Left ventricle myocardium superior (tissue), 1 donor: ENCODE measurements around the gene VSIR. TPM values are rescaled to one million over a fixed set of nuclear protein-coding genes. Genes with fewer than 3 reads are reported as not detected.
A peak's percentile ranks its signal among the peaks of the same experiment; 100 is the strongest.

Source experiments
- ATAC-seq: fragments of 200-7000 bp; cut with Tn5 transposase; one replicate; pipeline ENCODE4 v1.9.1; 2020; ENCODE audit warnings: mild to moderate bottlenecking, moderate library complexity
- DNase-seq: peaks from one replicate; pipeline ENCODE4 v3.0.0-alpha.2; 2020
- intact Hi-C: fragments of 100-400 bp; cut with micrococcal nuclease; formaldehyde crosslinking; loops from one replicate; pipeline ENCODE4 v1.11.0; 2022
- total RNA-seq: library from RNA; stranded (reverse); fragmentation: NEBNext Ultra II Directional; extraction: Animal tissue kit (Norgen Biotek cat#: 25700); gene quantifications from one replicate; pipeline ENCODE4 v1.2.1, GENCODE V29; 2021
- donor health status: DM: no; HTN: yes; CAD: no; lungs with severe emphysema.

Gene VSIR
- total RNA-seq, 1 donor from 2014 or later, result 127 TPM

- ATAC-seq, result peak; percentile 10
These were observed 5.8 kb downstream of the VSIR start for GRCh38 chr10:71767420-71768035.

DNA sequence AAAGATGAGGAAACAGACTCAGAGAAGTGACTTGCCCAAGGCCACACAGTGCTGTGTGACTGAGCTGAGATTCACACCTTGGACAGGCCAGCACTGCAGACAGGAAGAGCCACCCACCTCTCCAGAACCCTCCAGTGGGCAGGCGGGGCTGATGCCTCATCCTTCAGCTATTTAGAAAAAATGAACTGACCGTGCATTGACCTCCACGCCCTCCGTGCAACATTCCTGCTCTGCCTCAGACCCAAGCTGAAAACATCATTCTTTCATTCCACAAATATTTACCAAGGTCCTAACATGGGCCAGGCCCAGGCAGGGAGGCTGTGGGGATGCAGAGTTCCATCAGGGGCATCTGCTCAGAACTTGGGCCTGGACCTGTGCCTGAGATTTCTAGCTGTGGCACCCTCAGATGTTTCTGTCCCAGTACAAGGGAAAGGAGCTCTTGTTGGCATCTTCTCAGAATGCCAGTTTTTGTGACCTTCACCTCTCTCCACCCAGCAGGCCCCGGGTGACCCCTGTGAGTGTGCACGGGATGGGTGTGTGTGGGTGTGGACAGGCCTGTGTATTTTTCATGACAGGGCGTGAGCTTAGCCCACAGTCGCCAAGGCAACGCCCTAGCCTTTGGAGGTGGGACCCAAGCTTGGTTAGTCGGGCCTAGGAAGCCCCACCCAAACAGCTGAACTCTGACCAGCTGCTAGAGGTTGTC is 6.5 kb downstream of the VSIR start:
- DNase-seq (peak; percentile 84), ATAC-seq (peak; percentile 51)
- intact Hi-C loops, result no loop called here

More at GRCh38 chr10:71767420-71768035, 5.8 kb downstream of the VSIR start:
- DNase-seq, result peak; percentile 86
- intact Hi-C loops, result no loop called here

DNA sequence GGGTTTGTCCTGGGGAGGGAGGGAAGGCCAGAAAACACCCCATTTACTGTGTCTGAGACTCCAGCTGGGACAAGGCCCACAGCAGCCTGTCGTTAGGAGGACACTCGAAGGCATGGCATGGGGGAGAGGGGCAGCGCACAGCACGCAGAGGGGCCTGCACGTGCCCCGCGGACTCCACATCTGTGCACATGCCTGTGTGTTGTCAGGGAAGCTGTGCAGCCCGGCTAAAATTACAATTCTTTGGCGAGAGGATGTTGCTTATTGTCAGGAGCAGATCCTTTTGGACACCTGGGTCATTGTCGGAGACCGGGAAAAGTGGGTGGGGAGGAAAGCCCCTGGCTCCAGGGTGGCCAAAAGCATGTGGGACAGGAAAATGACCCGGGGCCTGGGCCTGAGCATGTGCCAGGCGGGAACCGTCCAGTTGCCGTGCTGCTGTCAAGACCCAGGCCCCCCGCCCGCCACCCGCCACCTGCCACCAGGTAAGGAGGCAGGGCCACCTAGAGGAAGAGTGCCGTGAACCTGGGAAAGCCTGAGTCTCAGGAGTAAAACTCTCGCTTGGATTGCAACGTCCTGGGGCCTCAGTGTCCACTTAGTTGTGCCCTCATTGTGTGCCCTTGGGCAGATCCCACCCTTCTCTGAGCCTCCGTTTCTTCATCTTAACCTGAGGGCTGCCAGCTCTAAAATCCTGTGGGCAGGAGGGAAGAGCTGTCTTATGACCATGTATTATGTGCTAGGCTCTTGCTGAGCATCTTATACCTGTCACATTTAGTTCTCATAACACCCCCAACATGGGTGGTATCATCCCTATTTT is 7.2 kb downstream of the VSIR start:
- ATAC-seq (no peak), DNase-seq (no peak)
- intact Hi-C loops, result no loop called here

- DNase-seq, result peak; percentile 85
- intact Hi-C loops, result no loop called here
These were observed 8.0 kb downstream of the VSIR start for GRCh38 chr10:71765176-71765904.

GRCh38 chr10:71763352-71764127 is 9.8 kb downstream of the VSIR start:
- DNase-seq, result no peak
- ATAC-seq, result no peak
- intact Hi-C loops, result no loop called here

More at GRCh38 chr10:71765176-71765904, 8.0 kb downstream of the VSIR start:
- ATAC-seq, result peak; percentile 59

GRCh38 chr10:71762324-71762723 is 11.0 kb downstream of the VSIR start:
- intact Hi-C loops, result no loop called here
- ATAC-seq (no peak), DNase-seq (no peak)

DNA sequence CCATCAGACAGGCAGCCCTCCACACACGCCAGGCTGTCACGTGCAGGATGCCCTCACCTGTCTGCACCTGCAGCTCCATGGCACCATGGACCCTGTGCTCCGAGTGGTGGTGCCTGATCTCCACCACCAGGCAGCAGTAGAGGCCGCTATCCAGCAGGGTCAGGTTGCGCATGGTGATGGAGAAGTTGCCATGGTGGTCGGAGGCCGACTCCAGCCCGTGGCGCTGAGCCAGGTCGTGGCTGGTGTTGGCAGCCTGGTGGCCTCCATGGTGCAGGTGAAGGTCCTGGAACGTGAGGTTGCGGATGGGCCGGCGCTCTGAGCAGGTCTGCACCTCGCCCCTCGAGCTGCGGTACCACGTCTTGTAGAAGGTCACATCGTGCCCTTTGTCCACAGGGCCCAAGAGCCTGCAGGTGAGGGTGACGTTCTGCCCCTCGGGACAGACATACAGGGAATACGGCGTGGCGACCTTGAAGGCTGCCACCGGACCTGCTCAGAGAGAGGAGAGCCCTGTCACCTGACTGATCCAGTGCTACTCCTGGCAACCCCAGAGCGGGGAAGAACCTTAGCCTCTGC is 11.7 kb downstream of the VSIR start:
- intact Hi-C loops, result no loop called here
- ATAC-seq (peak; percentile 59), DNase-seq (peak; percentile 60)

DNA sequence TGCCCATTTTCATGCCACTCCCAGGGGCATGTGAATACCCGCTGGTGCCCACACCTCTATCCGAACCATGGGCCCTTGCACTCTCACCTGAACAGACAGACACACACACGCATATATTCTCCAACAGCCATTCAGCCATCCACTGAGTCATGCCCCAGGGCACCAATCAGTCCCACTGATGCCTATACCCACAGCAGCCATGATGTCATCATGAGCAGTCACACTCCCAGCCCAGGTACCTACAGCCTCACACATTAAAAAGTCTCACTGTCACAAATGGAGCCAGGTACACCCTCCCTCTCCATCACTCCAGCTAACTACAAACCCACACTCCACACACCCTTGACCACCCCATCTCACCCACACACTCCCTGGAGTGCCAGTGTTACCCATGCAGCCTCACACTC is 12.2 kb downstream of the VSIR start:
- ATAC-seq, result no peak
- intact Hi-C loops, result no loop called here
- DNase-seq, result no peak

DNA sequence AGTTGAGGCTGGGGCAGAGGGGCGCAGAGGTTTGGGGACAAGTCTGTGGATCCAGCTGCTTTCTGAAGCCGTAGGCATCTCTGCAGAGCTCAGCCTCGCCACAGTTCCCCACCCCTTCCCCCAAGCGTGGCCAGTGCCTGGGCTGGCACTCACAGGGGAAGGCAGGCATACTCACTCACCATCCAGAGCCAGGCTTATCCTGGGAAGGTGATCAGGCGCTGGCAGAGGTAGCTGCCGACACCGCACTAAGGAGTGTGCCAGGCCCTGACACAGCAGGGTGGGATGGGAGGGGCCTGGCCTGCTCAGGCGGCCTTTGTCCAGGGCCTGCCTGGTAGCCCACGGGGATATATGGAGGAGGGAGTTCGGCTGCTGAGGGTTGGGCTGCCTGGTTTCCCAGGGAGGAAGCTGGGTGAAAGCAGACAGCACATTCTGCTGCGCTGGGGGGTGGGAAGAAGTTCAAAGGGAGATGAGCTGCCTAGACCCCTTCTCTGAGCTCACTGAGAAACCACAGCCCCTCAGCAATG is 15.9 kb downstream of the VSIR start:
- ATAC-seq, result peak; percentile 76
- intact Hi-C loops, result no loop called here
- DNase-seq, result peak; percentile 75

DNA sequence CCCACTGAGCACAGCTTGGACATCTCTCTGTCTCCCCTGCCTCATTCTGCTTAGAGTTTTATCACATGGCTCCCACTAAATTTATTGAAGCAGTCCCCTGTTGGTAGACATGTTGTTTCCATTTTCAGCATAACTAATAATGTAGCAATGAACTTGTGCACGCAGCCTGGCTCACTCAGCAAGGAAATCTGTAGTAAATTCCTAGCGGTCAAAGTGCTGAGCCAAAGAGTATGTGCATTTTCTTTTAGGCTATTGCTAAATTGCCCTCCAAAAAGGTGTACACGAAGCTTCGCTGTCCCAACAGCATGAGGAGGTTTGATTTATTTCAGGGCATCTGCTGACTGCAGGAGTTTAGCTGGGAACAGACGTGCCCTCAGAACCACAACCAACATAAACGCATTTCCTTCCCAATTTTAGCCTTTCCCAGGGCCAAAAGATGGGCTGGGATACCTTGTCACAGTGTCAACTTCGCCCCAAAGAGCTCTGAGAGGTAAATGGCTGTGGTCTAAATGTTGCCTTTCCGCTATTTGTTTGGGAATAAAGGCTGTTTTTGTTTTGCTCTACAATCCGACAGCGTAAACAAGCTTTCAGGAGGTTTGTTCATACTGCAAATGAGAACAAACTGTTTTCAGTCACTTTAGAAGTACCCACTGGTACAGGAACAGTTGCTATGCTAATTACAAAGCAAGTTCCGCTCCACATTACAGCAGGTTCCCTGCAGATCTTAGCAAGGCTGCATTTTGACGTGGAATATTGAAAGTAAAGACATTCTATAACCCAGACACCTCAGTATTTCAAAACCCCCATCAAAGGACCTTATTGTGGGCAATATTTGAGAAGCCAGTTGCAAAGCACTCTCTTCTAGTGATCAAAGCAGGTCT is 16.8 kb downstream of the VSIR start:
- ATAC-seq, result peak; percentile 1
- no peak for DNase-seq
- intact Hi-C loops, result no loop called here

DNA sequence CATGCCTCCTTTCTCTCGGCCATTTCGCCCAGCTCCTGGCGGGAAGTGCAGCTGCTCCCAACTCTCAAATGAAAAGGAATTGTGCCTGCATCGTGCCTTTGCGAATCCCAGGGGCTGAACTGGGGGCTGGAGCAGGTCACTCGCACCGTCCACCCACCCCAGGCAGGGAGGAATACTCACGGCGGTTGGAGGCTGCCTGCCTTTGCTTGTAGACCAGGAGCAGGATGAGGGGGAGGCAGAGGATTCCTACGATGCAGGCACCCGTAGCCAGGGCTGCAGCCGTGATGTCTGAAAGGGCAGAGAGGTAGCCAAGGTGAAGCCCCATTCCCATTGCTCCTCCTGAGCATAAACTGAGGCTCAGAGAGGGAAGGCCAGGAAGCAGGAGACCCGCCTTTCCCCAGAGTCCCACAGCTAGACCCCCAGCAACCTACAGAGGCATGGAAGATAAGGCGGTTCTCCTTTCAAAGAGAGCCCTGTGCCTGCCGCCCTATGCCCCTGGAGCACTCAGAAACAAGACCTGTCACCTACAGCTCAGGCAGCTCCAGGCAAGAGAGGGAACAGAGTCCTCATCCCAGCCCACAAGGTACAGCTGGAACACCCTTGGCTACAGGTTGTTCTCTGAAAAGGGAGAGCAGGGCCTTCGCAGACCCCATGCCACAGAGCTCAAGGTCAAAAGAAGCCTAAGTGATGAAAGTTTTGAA is 18.0 kb downstream of the VSIR start:
- intact Hi-C loops, result no loop called here
- DNase-seq (no peak), ATAC-seq (no peak)

- ATAC-seq (no peak), DNase-seq (no peak)
- intact Hi-C loops, result no loop called here
These were observed 18.8 kb downstream of the VSIR start for GRCh38 chr10:71754562-71754961.

- DNase-seq (no peak), ATAC-seq (no peak)
- intact Hi-C loops, result no loop called here
These were observed 19.3 kb downstream of the VSIR start for GRCh38 chr10:71753960-71754505.

GRCh38 chr10:71753091-71753959 is 20.0 kb downstream of the VSIR start:
- intact Hi-C loops, result no loop called here
- ATAC-seq (peak; percentile 5), DNase-seq (peak; percentile 57)

GRCh38 chr10:71752391-71753090 is 20.8 kb downstream of the VSIR start:
- ATAC-seq, result no peak
- intact Hi-C loops, result no loop called here

More at GRCh38 chr10:71752391-71753090, 20.8 kb downstream of the VSIR start:
- DNase-seq, result no peak
